ENCODE results near the gene EPHB1. TPM values are rescaled to one million over a fixed set of nuclear protein-coding genes. Genes with fewer than 3 reads are reported as not detected.

The EPHB1 gene
- total RNA-seq, 4 donors from 2014 or later: 0.82 to 2.2 (median 1.2) TPM

DNA sequence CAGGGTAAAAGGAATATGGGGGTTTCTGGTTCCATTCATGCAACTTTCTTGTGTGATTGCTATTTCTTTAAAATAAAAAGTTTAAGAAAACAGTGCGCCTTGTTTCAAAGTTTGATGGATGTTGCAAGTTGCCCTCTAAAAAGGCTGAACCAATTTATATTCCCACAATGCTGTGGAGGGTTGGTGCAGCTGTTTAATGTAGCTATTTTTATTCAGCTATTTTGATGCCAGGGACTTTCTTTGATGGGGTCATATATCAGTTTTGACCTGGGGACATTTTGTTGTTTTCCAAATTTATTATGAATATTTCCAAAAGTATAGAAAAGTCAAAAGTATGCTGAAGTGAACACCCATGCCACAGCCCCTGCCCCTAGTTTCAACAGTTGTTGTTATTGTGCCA, 20.5 kb downstream of the EPHB1 start:
- WGBS, 2 donors (ENCODE audit: low coverage in 1 of 2): 88 to 89% methylated on average over 1 of the region's 1 CpG
- in situ Hi-C loops (cut with MboI; ENCODE audit: low pct_ligation_motif_present in 1 of 4, low pct_unique_long_range_greater_than_20kb in 1 of 4, low sequenced_read_pairs in 3 of 4) (no loop called here), intact Hi-C loops (cut with DNase I; ENCODE audit: low total_unique reads) (no loop called here)
- Histone ChIP-seq H3K4me1 (no peaks in the 10 kb centered on the region), H3K4me3 (no peak overlapping the region), H3K36me3 (no peaks in the 10 kb centered on the region), H3K27ac (no peak overlapping the region), H3K9me3 (no peaks in the 10 kb centered on the region), H3K27me3 (no peaks in the 10 kb centered on the region)
- no peak for DNase-seq
- TF ChIP-seq, protein P1, sequence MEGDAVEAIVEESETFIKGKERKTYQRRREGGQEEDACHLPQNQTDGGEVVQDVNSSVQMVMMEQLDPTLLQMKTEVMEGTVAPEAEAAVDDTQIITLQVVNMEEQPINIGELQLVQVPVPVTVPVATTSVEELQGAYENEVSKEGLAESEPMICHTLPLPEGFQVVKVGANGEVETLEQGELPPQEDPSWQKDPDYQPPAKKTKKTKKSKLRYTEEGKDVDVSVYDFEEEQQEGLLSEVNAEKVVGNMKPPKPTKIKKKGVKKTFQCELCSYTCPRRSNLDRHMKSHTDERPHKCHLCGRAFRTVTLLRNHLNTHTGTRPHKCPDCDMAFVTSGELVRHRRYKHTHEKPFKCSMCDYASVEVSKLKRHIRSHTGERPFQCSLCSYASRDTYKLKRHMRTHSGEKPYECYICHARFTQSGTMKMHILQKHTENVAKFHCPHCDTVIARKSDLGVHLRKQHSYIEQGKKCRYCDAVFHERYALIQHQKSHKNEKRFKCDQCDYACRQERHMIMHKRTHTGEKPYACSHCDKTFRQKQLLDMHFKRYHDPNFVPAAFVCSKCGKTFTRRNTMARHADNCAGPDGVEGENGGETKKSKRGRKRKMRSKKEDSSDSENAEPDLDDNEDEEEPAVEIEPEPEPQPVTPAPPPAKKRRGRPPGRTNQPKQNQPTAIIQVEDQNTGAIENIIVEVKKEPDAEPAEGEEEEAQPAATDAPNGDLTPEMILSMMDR (IDR thresholded peaks at IDR 0.05): no peak

GRCh38 chr3:134816623-134817022, 21.6 kb downstream of the EPHB1 start:
- Histone ChIP-seq H3K27ac (no peak overlapping the region), H3K36me3 (no peaks in the 10 kb centered on the region), H3K4me1 (no peaks in the 10 kb centered on the region), H3K27me3 (no peaks in the 10 kb centered on the region), H3K9me3 (no peaks in the 10 kb centered on the region), H3K4me3 (no peak overlapping the region)
- no peak for DNase-seq
- in situ Hi-C loops (cut with MboI; ENCODE audit: low pct_ligation_motif_present in 1 of 4, low pct_unique_long_range_greater_than_20kb in 1 of 4, low sequenced_read_pairs in 3 of 4): no loop called here
- 73 to 80% methylated on average over 2 to 7 of the region's 7 CpGs for WGBS, 2 donors (ENCODE audit: low coverage in 1 of 2)
- TF ChIP-seq POLR2AphosphoS5 (IDR thresholded peaks at IDR 0.05): no peak
- TF ChIP-seq POLR2A (IDR thresholded peaks at IDR 0.05): no peak
- TF ChIP-seq, protein P1 (IDR thresholded peaks at IDR 0.05): no peak
- no peak for TF ChIP-seq EP300 (IDR thresholded peaks at IDR 0.05; ENCODE audit: low read depth)
- intact Hi-C loops (cut with DNase I; ENCODE audit: low total_unique reads): no loop called here

DNA sequence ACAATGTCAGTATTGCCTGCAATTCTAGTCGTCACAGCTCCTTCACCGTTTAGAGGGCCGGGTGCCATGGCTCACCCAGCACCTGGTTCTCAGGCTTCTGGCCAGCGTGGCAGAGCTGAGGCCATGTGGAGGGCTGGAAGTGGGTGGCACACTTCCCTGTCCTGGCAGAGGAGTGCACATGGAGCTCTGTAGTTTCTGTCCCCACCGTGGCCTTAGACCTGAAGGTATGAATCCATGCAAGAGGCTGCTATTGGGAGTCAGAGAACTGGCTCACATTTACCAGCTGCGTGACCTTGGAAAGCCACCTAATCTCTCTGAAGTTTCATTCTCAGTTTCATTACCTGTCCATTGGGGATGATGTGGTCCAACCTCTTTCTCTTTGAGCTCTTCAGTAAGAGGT, 22.2 kb downstream of the EPHB1 start:
- intact Hi-C loops (cut with DNase I; ENCODE audit: low total_unique reads) (no loop called here), in situ Hi-C loops (cut with MboI; ENCODE audit: low pct_ligation_motif_present in 1 of 4, low pct_unique_long_range_greater_than_20kb in 1 of 4, low sequenced_read_pairs in 3 of 4) (no loop called here)
- Histone ChIP-seq H3K36me3 (no peaks in the 10 kb centered on the region), H3K27ac (no peak overlapping the region), H3K4me3 (no peak overlapping the region), H3K27me3 (no peaks in the 10 kb centered on the region), H3K4me1 (no peaks in the 10 kb centered on the region), H3K9me3 (no peaks in the 10 kb centered on the region)
- TF ChIP-seq EP300 (IDR thresholded peaks at IDR 0.05; ENCODE audit: low read depth) (no peak), POLR2AphosphoS5 (IDR thresholded peaks at IDR 0.05) (no peak), POLR2A (IDR thresholded peaks at IDR 0.05) (no peak)
- TF ChIP-seq, protein P1 (IDR thresholded peaks at IDR 0.05): no peak
- 87 to 100% methylated on average over 1 to 6 of the region's 6 CpGs for WGBS, 2 donors (ENCODE audit: low coverage in 1 of 2)
- DNase-seq: no peak

DNA sequence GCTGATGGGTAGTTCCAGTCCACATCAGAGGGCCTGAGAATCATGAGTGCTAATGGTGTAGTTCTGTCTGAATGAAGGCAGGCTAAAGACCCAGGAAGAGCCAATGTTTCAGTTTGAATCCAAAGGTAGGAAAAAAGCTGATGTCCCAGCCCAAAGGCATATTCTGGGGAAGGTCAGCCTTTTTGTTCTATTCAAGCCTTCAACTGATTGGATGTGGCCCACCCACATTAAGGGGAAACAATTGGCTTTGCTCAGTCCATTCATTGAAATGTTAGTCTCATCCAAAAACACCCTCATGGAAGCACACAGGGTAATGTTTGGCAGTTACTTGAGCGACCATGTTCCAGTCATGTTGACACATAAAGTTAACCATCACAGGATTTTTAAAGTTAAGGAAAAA, 25.9 kb downstream of the EPHB1 start:
- intact Hi-C loops (cut with DNase I; ENCODE audit: low total_unique reads) (no loop called here), in situ Hi-C loops (cut with MboI; ENCODE audit: low pct_ligation_motif_present in 1 of 4, low pct_unique_long_range_greater_than_20kb in 1 of 4, low sequenced_read_pairs in 3 of 4) (no loop called here)
- TF ChIP-seq EP300 (IDR thresholded peaks at IDR 0.05; ENCODE audit: low read depth): no peak
- TF ChIP-seq POLR2AphosphoS5 (IDR thresholded peaks at IDR 0.05): no peak
- TF ChIP-seq, protein P1 (IDR thresholded peaks at IDR 0.05): no peak
- no peak for TF ChIP-seq POLR2A (IDR thresholded peaks at IDR 0.05)
- no peak overlapping the region for H3K27ac ChIP-seq
- no peak overlapping the region for H3K4me3 ChIP-seq
- H3K36me3 ChIP-seq: no peaks in the 10 kb centered on the region
- WGBS, 2 donors (ENCODE audit: low coverage in 1 of 2): 84 to 86% methylated on average over 1 of the region's 1 CpG
- H3K4me1 ChIP-seq: no peaks in the 10 kb centered on the region
- H3K27me3 ChIP-seq: no peaks in the 10 kb centered on the region
- no peak for DNase-seq
- no peaks in the 10 kb centered on the region for H3K9me3 ChIP-seq

Measured in transverse colon (tissue), 4 donors.